Measurements from ENCODE around the gene CIDEB. TPM values are rescaled to one million over a fixed set of nuclear protein-coding genes. Genes with fewer than 3 reads are reported as not detected.

CIDEB gene
- total RNA-seq, 1 experiment from 2014 or later, result not detected

- H3K4me3 Mint-ChIP-seq, result peak overlapping the region; percentile 1 to 83; a peak in 2 of 5 replicates
- Histone ChIP-seq H3K14ac (ENCODE audit: insufficient read depth, low read length) (no peak overlapping the region), H3K56ac (ENCODE audit: insufficient read length, low read depth, low read length) (no peak overlapping the region), H3K79me1 (ENCODE audit: insufficient read depth, low read depth, low read length, poor library complexity, severe bottlenecking) (no peaks in the 10 kb centered on the region), H4K91ac (ENCODE audit: insufficient read length, low read depth, low read length) (no peak overlapping the region), H2AFZ (ENCODE audit: low read length) (no peak overlapping the region), H2AK5ac (ENCODE audit: insufficient read length, low read length) (no peak overlapping the region), H3T11ph (ENCODE audit: low read length) (no peak overlapping the region), H3K23ac (ENCODE audit: insufficient read length, low read depth, low read length) (no peak overlapping the region), H2BK15ac (ENCODE audit: low read depth, low read length) (no peak overlapping the region), H3K4me2 (ENCODE audit: insufficient read depth, insufficient read length, low read length) (no peak overlapping the region), H3K4ac (ENCODE audit: low read depth, low read length) (no peak overlapping the region), H3K9ac (ENCODE audit: extremely low read depth, insufficient read length, low read length) (no peak overlapping the region), H2BK5ac (ENCODE audit: insufficient read length, low read length) (no peak overlapping the region), H2BK120ac (ENCODE audit: low read depth, low read length, poor library complexity, severe bottlenecking) (no peak overlapping the region), H4K20me1 (ENCODE audit: control insufficient read depth, insufficient read depth, insufficient read length) (no peaks in the 10 kb centered on the region), H3K27ac (ENCODE audit: insufficient read length, low read depth, low read length) (no peak overlapping the region), H3K27me3 (ENCODE audit: insufficient read depth, low read length) (no peaks in the 10 kb centered on the region), H2BK20ac (ENCODE audit: low read depth, low read length, poor library complexity, severe bottlenecking) (no peak overlapping the region), H3K23me2 (ENCODE audit: insufficient read length, low read depth, low read length, poor library complexity, severe bottlenecking) (peaks cover 8% of the 10 kb centered on the region), H3K4me1 (ENCODE audit: insufficient read depth, low read length) (no peaks in the 10 kb centered on the region), H3K9me3 (ENCODE audit: control insufficient read depth, low read depth, low read length) (no peaks in the 10 kb centered on the region), H4K5ac (ENCODE audit: insufficient read length, low read depth, low read length) (no peak overlapping the region), H3K79me2 (ENCODE audit: insufficient read depth, low read length) (no peaks in the 10 kb centered on the region), H2BK12ac (ENCODE audit: insufficient read length, low read depth, low read length) (no peak overlapping the region), H3K18ac (ENCODE audit: insufficient read length, low read depth, low read length) (no peak overlapping the region), H4K8ac (replicated peaks; ENCODE audit: insufficient read length, low read depth, low read length) (no peak overlapping the region)
- DNase-seq, result no peak
- no peaks in the 10 kb centered on the region for H3K27me3 Mint-ChIP-seq (ENCODE audit: low read depth)
- 0 out of 7 replicates have a peak, but pooled peaks cover 0 to 4% (median 0%) of the 10 kb centered on the region in 3 experiments for H3K36me3 Mint-ChIP-seq (ENCODE audit: insufficient read depth in 1 of 3, low read depth in 3 of 3)
- TF ChIP-seq, protein P1, sequence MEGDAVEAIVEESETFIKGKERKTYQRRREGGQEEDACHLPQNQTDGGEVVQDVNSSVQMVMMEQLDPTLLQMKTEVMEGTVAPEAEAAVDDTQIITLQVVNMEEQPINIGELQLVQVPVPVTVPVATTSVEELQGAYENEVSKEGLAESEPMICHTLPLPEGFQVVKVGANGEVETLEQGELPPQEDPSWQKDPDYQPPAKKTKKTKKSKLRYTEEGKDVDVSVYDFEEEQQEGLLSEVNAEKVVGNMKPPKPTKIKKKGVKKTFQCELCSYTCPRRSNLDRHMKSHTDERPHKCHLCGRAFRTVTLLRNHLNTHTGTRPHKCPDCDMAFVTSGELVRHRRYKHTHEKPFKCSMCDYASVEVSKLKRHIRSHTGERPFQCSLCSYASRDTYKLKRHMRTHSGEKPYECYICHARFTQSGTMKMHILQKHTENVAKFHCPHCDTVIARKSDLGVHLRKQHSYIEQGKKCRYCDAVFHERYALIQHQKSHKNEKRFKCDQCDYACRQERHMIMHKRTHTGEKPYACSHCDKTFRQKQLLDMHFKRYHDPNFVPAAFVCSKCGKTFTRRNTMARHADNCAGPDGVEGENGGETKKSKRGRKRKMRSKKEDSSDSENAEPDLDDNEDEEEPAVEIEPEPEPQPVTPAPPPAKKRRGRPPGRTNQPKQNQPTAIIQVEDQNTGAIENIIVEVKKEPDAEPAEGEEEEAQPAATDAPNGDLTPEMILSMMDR (conservative IDR thresholded peaks at IDR 0.05), result no peak
- peaks cover 12 to 14% of the 10 kb centered on the region in 2 experiments for H3K4me1 Mint-ChIP-seq
- no peaks in the 10 kb centered on the region for H3K9me3 Mint-ChIP-seq
- no peak overlapping the region for H3K27ac Mint-ChIP-seq
- no CpG with 5 or more reads among the region's 2 CpGs for WGBS (ENCODE audit: extremely low coverage, insufficient read length, low lambda C conversion rate)
Observed at GRCh38 chr14:24272467-24272866, 35.3 kb downstream of the CIDEB start.
